C4-2B (cell line): ENCODE results near the gene MUC5B.
A peak's percentile ranks its signal among the peaks of the same experiment; 100 is the strongest.
"Not testable (repeated sequence)": the region's sequence is repeated elsewhere in the genome, so short reads cannot be mapped to it uniquely, and the experiment has no call there.

Source experiments
- H3K27ac ChIP-seq: fragments of 450-650 bp; 2 replicates; pipeline ENCODE4 v1.5.1; 2017
- ZFX ChIP-seq: fragments of 450-650 bp; IDR thresholded peaks from 2 replicates; pipeline ENCODE4 v1.6.1; 2017
- TF ChIP-seq, protein P1 (sequence below): fragments of 450-650 bp; conservative IDR thresholded peaks from 2 replicates; pipeline ENCODE4 v1.5.1; 2017; ENCODE audit warnings: mild to moderate bottlenecking

MUC5B gene

DNA sequence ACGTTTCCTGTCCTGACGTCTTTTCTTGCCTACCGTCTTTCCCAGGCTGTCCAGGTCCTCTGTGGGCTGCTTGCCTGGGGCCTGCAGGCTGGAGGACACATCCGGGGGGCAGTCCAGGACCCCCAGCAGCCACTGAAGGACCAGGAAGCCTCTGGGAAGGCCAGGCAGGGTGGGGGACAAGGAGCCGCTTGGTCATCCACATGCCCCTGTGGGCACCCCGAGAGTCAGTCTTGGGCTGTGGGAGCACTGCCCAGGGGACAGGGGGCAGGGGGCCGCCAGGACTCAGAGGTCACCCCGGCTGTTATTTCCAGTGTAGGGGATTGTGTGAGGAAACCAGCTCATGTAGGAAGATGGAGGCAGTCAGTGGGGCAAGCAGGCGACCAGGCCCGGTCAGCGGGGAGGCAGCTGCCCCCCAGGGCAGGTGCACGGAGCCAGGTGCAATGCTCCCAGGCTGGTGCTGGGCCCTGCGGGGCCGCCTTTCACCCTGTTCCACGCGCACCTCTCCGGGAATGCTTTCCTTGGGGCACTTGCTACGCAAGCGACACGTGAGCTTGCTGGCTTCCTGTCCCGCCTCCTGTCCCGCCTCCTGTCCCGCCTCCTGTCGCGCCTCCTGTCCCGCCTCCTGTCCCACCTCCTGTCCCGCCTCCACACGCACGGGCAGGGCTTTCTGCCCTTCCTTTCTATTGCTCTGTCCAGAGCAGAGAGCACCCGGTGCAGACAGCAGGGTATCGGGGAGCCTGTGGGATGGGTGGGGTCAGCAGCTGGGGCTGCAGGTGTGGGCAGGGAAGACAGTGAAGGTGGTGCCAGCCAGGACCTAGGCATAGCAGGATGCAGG, 39.5 kb downstream of the MUC5B start:
- peak overlapping the region; percentile 76 for H3K27ac ChIP-seq

DNA sequence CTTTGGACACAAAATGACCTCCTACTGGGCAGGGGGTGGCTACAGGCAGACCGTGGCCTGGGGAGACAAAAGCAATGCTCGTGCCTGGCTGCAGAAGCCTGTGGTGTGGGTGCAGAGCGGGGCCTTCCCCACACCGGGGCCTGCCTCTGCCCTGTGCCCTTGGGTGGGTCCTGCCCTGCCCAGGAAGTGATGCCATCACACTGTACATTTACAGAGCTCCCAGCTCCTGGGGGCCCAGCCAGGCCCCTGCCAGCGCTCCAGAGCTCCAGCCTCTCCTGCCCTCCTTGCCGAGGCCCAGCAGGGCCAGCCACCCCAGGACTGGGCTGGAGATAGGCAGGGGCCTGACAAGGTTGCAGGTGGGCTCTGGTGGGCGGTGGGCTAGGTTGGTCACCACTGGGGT, 40.1 kb downstream of the MUC5B start:
- no peak for TF ChIP-seq ZFX
- TF ChIP-seq, protein P1, sequence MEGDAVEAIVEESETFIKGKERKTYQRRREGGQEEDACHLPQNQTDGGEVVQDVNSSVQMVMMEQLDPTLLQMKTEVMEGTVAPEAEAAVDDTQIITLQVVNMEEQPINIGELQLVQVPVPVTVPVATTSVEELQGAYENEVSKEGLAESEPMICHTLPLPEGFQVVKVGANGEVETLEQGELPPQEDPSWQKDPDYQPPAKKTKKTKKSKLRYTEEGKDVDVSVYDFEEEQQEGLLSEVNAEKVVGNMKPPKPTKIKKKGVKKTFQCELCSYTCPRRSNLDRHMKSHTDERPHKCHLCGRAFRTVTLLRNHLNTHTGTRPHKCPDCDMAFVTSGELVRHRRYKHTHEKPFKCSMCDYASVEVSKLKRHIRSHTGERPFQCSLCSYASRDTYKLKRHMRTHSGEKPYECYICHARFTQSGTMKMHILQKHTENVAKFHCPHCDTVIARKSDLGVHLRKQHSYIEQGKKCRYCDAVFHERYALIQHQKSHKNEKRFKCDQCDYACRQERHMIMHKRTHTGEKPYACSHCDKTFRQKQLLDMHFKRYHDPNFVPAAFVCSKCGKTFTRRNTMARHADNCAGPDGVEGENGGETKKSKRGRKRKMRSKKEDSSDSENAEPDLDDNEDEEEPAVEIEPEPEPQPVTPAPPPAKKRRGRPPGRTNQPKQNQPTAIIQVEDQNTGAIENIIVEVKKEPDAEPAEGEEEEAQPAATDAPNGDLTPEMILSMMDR: no peak
- H3K27ac ChIP-seq: peak overlapping the region; percentile 76

More for the DNA sequence above, 39.5 kb downstream of the MUC5B start:
- TF ChIP-seq ZFX: 0 out of 2 replicates have a peak, but pooled peaks have one; percentile 15
- TF ChIP-seq, protein P1: no peak

DNA sequence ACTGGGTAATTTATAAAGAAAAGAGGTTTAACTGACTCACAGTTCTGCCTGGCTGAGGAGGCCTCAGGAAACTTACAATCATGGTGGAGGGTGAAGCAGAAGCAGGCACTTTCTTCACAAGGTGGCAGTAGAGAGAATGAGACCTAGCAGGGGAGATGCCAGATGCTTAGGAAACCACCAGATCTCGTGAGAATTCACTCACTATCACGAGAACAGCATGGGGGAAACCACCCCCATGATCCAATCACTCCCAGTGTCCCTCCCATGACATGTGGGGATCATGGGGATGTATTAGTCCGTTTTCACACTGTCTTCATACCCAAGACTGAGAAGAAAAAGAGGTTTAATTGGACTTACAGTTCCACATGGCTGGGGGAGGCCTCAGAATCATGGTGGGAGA, 41.6 kb downstream of the MUC5B start:
- not testable (repeated sequence) for H3K27ac ChIP-seq

DNA sequence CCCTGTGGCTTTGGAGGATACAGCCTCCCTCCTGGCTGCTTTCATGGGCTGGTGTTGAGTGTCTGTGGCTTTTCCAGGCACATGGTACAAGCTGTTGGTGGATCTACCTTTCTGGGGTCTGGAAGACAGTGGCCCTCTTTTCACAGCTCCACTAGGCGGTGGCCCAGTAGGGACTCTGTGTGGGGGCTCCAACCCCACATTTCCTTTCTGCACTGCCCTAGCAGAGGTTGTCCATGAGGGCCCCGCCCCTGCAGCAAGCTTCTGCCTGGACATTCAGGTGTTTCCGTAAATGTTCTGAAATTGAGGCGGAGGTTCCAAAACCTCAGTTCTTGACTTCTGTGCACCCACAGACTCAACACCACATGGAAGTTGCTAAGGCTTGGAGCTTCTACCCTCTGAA, 42.6 kb downstream of the MUC5B start:
- H3K27ac ChIP-seq: not testable (repeated sequence)

DNA sequence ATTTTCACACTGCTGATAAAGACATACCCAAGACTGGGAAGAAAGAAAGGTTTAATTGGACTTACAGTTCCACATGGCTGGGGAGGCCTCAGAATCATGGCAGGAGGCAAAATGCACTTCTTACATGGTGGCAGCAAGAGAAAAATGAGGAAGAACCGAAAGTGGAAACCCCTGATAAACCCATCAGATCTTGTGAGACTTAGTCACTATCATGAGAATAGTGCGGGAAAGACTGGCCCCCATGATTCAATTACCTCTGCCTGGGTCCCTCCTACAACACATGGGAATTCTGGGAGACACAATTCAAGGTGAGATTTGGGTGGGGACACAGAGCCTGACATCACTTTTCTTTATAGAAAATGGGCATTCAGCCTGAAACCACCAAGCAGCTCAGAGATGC, 44.1 kb downstream of the MUC5B start:
- not testable (repeated sequence) for H3K27ac ChIP-seq

DNA sequence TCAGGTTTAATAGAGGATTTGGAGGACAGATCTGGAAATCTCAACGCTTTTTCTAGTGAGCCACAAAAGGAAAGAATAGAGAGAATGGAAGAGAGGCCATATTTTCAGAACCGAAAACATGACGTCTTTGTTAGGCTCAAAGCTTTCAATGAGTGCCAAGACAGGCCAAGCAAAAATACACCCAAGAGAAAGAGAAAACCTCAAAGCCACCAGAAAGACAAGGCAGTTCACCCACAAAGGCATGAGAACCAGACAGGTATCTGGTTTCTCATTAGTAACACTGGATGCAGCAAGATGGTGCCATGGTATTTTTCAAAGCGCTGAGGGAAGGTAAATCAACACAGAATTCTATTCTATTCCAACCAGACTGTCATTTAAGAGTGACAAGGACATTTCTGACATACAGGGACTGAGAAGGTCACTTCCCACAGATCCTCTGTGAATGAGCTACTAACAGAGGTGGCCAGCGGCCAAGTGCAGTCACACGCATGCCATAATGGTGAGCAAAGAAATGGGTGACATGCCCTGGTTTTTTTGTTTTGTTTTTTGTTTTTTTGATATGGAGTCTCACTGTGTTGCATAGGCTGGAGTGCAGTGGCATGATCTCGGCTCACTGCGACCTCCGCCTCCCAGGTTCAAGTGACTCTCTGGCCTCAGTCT, 44.7 kb downstream of the MUC5B start:
- H3K27ac ChIP-seq: no peak overlapping the region
- TF ChIP-seq ZFX: no peak
- TF ChIP-seq, protein P1: no peak

DNA sequence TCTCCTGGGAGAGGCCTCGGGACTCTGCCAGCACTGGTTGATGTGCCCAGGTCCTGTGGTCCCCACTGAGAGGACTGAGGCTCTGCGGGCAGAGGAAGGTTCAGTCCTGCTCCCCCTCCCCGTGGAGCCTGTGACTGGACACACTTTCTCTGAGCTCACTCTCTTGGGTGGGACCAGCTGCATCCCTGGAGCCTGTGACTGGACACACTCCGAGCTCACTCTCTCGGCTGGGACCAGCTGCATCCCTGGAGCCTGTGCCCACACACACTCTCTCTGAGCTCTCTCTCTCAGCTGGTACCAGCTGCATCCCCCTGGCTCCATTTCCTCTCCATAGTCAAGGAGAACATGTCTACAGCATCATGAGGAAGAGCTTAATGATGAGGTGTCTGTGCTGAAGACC, 47.1 kb downstream of the MUC5B start:
- TF ChIP-seq, protein P1: no peak
- TF ChIP-seq ZFX: no peak
- H3K27ac ChIP-seq: no peak overlapping the region

DNA sequence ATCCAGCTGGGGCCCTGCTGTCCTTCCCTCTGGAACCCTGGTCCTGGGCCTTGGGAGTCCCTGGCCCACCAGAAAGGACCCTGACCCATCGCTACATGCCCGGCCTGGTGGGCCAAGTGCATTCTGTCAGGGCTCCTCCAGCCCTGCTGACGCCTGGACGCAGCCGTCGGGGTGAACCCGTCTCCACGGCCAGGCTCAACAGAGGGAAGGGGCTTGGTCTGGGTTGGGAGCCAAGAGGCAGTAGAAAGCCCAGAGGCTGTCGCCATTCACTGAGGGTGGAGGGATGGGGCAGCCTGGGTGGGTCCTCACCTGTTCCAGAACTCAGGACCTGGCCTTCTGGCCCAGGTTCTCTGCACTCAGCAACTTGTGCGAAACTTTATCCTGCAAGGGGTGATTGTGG, 47.6 kb downstream of the MUC5B start:
- no peak overlapping the region for H3K27ac ChIP-seq
- TF ChIP-seq ZFX: no peak
- TF ChIP-seq, protein P1: no peak

DNA sequence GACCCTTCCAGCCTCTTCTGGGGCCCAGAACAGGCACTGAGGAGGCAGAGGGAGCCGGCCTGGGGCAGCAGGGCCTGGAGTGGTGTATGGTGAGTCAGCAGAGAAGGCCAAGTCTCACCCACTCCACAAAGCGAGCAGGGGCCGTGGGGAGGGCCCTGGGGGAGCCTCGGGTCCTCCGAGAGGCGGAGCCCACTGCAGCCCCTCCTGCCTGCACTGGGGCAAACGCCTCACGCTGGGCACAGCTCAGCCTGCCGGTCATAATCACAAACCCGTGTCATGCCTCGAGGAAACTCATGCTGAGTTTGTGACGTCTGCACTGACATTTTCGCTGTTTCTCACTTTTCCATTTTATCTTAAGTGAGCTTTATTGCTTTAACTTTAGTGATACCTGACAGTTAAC, 48.1 kb downstream of the MUC5B start:
- TF ChIP-seq, protein P1: no peak
- TF ChIP-seq ZFX: no peak
- no peak overlapping the region for H3K27ac ChIP-seq
